ENCODE measurements around the gene MRPL52.

Gene MRPL52

DNA sequence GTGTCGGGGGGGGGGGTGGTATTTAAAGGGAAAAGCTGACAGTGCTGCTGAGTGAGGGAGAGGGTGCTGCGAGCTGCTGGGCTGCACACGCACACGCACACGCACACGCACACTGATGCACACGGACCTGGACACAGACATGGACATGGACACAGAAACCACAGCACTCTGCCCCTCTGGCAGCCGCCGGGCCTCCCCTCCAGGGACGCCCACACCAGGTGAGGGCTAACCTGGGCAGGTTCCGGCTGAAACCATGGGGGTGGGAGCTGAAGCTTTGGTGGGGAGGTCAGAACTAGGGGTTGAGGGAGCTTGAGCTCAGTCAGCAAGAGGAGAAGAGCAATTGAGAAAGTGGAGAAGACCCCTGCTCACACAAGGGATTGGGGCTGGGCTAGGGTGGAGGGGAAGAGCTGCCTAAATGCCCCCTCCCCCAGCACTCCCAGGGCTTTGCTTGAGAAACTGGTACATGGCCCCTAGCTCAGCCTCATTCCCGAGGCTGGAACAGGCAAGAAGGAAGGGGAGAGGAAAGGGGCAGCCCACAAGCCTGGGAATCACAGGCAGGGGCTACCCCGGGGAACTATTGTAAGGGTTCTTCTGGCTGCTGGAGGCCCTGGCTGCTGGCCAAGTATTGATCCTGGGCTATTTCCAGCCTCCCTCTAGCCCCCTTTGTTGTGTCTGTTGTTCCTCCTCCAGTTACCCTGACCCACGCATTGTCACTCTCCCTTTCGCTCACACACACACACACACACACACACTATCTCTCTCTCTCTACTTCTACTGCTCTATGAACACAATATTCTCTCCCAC, 53.7 kb downstream of the MRPL52 start, which contains the start of gene REM2:
Gene REM2 (plus strand): TSS at position 50 of the 804 bp plus-strand sequence. CDS start 66 bp downstream, at position 116.
- DNase-seq (ENCODE audit: low spot score) = no peak

DNA sequence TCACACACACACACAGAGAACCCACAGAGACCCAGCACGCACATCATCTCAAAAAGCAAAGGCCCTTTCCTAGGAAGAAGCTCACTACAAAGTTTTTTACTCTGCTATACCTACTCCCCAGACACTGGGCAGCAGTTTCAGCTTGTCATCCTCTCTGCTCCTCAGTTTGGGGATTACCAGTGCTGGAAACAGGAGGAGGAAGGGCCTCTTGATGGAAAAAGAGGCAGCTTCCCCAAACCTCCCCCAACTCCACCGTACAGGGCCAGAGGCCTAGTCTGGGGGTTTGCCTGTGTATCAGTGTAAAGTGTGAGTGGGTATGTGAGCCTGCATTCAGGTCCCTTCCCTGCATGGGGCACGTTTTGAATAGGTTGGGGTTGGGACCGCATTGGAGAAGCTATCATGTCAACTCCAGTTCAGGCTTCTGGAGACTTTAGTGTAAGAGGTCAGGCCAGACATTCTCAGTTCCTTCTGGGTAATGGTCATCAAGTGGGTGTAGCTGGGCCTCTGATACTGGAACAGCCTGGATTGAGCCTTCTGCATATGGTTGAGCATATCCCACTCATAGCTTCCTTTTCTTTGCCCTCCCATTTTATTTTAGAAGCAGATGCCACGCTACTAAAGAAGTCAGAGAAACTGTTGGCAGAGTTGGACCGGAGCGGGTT, 54.5 kb downstream of the MRPL52 start:
- DNase-seq (ENCODE audit: low spot score) = no peak
